GM20000 (cell line): ENCODE measurements around the gene DNAJA1.
"Not testable (repeated sequence)": the region's sequence is repeated elsewhere in the genome, so short reads cannot be mapped to it uniquely, and the experiment has no call there.

ENCODE experiments used
- DNase-seq: peaks from one replicate; pipeline ENCODE4 v3.0.0; 2012; ENCODE audit warnings: low spot score
- TF ChIP-seq, protein P1 (sequence below): IDR thresholded peaks from 2 replicates; pipeline ENCODE4 v1.5.1; 2012; ENCODE audit warnings: mild to moderate bottlenecking, control low read depth; ENCODE audit errors: extremely low read depth, missing control alignments

The DNAJA1 gene

DNA sequence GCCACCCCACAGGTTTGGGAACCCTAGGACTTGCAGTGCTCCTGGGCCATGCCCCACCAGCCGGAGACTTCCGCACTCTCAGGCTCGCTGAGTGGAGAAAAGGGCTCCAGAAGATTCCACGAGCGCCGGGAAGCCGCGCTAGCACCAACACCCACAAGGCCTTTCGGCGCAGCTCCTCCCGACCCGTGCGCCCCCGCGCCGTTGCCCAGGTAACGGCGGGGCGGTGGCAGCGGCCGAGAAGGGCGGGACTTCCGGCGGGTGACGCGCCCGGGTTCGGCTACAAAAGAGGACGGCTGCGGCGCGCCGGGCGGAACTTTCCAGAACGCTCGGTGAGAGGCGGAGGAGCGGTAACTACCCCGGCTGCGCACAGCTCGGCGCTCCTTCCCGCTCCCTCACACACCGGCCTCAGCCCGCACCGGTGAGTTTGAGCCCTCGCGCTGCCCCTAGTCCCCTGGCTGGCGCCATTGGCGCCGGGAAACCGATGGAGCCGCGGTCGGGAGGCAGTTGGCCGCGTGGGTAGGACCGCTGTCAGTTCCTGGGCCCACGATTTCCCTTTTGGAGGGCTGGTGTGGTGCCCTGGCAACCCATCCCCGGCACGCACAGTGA, at the start of gene DNAJA1:
TSS of gene DNAJA1 (plus strand) at position 308 of the 606 bp plus-strand sequence. CDS start 1,212 bp downstream, outside the sequence.
- DNase-seq, result peak; percentile 97
- TF ChIP-seq, protein P1, sequence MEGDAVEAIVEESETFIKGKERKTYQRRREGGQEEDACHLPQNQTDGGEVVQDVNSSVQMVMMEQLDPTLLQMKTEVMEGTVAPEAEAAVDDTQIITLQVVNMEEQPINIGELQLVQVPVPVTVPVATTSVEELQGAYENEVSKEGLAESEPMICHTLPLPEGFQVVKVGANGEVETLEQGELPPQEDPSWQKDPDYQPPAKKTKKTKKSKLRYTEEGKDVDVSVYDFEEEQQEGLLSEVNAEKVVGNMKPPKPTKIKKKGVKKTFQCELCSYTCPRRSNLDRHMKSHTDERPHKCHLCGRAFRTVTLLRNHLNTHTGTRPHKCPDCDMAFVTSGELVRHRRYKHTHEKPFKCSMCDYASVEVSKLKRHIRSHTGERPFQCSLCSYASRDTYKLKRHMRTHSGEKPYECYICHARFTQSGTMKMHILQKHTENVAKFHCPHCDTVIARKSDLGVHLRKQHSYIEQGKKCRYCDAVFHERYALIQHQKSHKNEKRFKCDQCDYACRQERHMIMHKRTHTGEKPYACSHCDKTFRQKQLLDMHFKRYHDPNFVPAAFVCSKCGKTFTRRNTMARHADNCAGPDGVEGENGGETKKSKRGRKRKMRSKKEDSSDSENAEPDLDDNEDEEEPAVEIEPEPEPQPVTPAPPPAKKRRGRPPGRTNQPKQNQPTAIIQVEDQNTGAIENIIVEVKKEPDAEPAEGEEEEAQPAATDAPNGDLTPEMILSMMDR, result no peak

DNA sequence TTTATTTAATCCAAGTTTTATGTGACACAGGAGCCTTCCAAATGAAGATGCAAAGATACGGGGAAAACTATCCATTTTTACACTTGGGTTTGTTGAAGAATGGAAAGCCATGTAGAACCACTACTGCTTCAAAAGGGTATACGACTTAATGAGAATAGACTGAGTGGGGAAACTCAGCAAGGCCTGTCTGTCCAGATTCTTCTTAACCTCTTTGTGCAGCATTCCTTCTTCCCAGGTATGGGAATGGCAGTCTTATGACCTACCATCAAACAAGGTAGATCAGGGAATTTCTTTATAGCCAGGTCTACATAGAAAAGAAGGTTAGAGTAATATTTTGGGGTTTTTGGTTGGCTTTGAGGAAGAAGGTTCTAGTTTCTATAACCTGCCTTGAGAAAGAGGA, 47.0 kb upstream of the DNAJA1 start:
- no peak for DNase-seq
- TF ChIP-seq, protein P1, result no peak

DNA sequence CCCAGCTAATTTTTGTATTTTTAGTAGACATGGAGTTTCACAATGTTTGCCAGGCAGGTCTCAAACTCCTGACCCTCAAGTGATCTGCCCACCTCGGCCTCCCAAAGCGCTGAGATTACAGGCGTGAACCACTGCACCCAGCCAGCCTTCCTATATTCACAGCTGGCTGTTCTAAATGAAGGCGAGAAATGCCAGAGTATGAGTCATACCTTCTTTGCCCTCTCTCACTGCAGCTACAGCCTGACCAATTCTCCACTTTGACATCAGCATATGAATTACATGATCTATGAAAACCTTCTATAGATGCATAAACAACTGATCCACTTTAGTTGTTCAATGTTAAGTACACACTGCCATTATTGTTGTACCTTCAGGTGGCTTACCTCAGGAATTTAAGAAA, 38.1 kb upstream of the DNAJA1 start:
- TF ChIP-seq, protein P1, result no peak
- DNase-seq, result no peak

DNA sequence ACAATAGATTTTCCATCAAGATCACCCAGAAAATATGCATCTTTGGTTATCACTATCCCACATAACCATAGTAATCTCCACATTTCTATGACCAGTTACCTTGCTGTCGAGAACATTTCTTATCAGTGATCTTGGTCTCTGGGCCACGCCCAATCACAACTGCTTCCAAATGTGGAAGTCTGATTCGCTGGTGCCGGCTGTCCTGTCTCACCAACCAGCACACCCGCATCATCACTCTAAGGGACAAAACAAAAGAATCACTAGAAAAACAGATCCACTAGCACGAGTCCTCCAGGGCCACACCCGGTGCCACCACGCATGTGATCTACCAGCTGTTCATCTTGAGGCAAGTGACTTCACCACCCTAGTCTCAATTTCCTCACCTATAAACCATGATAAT, 35.4 kb upstream of the DNAJA1 start:
- TF ChIP-seq, protein P1, result no peak
- DNase-seq, result no peak

DNA sequence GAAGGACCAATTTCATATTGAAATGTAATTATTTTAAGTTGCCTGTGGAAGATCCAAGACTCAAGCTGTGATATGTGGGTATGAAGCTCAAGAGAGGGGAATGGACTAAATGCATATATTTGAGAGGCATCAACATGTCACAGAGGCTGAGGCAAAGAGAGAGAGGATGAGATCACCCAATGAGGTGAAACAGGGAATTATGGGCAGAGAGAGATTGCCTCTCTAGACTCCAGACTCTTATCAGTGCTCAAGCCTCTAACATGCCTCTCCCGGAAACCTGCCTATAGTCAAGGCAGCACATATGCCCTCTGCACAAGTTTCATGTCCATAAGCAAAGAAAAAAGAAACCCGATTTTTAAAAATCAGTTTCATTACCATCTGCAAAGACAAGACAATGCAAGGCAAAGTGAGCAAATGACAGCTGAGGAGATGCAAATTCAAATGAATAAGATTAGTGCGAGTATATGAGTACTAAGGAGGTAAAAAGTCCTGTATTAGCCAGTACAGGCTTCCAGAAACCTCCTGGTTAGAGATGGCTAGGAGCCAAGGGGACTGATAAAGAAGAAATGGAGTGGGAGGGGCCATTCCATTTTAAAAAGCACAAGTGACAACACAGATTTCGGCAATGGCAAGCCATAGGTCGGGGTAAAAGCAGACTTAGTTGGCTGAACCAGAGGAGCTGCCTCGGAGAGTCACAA, 33.0 kb upstream of the DNAJA1 start:
- no peak for DNase-seq
- TF ChIP-seq, protein P1, result no peak

DNA sequence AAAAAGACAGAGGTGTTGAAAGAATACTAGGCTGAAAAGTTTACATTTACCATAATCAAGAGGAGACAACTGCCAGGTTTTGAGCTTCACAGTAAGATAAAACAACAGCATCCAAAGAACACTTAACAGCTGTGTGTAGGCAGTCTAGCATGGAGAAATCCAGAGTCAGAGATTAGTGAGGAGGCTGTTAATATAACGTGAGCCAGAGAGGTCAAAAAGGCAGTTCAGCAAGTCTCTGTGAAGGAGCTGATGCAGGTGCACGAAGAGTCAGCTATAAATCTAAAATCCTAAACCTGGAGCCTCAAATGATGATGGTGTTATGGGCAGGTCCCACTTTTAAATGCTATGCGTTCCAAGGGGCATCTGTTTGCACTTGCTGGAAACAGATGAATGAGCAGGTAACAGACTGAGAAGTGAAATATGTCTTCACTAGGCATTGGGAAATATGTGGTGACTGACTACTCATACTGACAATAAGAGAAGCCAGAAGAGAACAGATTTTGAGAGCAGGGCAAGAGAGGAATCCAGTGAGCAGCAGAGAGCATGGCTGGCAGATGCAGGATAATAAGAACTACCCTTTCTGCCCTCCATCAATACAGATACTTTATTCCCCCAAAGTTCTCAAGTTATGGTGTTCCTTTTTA, 32.4 kb upstream of the DNAJA1 start:
- DNase-seq, result no peak
- TF ChIP-seq, protein P1, result no peak

DNA sequence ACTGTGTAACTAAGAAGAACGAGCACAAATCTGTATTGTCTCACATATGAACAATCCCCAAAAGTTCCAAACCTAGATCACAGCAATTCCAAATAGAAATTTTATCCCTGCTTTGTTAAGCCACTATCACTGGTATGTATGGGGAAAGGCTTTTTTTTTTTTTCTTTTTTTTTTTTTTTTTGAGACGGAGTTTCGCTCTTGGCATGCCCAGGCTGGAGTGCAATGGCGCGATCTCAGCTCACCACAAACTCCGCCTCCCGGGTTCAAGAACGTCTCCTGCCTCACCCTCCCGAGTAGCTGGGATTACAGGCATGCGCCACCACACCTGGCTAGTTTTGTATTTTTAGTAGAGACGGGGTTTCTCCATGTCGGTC, 24.4 kb upstream of the DNAJA1 start:
- not testable (repeated sequence) for DNase-seq

DNA sequence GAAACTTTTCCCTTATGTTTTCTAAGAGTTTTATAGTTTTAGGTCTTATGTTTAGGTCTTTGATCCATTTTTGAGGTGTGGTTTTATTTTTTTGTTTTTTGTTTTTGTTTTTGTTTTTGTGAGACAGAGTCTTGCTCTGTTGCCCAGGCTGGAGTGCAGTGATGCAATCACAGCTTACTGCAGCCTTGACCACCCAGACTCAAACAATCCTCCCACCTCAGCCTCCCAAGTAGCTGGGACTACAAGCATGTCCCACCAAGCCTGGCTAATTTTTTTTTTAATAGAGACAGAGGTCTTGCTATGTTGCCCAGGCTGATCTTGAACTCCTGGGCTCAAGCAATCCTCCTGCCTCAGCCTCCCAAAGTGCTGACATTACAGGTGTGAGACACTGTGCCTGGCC, 19.7 kb upstream of the DNAJA1 start:
- not testable (repeated sequence) for DNase-seq
